Measurements from ENCODE around the gene ARAP2. TPM values are rescaled to one million over a fixed set of nuclear protein-coding genes. Genes with fewer than 3 reads are reported as not detected.

The ARAP2 gene
- total and polyA plus RNA-seq, 2 donors (not counting 3 experiments of a cell fraction or from before 2014, with no cell fraction given) = not detected

- TF ChIP-seq EZH2 (IDR thresholded peaks at IDR 0.05; ENCODE audit: borderline replicate concordance, low read depth, low read length, severe bottlenecking) (no peak), MYC (IDR thresholded peaks at IDR 0.05; ENCODE audit: low read depth, low read length) (no peak), POLR2AphosphoS5 (IDR thresholded peaks at IDR 0.05; ENCODE audit: insufficient read depth, low read depth, low read length) (no peak), POLR2A (IDR thresholded peaks at IDR 0.05; ENCODE audit: low read depth, low read length) (no peak), MAX (IDR thresholded peaks at IDR 0.05; ENCODE audit: insufficient read depth, insufficient read length) (no peak), FOS (IDR thresholded peaks at IDR 0.05; ENCODE audit: borderline replicate concordance, insufficient read depth, low read length) (no peak), GATA2 (IDR thresholded peaks at IDR 0.05; ENCODE audit: insufficient read depth, insufficient read length, low read depth, low read length) (no peak), JUN (IDR thresholded peaks at IDR 0.05; ENCODE audit: borderline replicate concordance, insufficient read depth, insufficient read length, low read depth) (no peak)
- TF ChIP-seq, protein P1, sequence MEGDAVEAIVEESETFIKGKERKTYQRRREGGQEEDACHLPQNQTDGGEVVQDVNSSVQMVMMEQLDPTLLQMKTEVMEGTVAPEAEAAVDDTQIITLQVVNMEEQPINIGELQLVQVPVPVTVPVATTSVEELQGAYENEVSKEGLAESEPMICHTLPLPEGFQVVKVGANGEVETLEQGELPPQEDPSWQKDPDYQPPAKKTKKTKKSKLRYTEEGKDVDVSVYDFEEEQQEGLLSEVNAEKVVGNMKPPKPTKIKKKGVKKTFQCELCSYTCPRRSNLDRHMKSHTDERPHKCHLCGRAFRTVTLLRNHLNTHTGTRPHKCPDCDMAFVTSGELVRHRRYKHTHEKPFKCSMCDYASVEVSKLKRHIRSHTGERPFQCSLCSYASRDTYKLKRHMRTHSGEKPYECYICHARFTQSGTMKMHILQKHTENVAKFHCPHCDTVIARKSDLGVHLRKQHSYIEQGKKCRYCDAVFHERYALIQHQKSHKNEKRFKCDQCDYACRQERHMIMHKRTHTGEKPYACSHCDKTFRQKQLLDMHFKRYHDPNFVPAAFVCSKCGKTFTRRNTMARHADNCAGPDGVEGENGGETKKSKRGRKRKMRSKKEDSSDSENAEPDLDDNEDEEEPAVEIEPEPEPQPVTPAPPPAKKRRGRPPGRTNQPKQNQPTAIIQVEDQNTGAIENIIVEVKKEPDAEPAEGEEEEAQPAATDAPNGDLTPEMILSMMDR (IDR thresholded peaks at IDR 0.05; ENCODE audit: extremely low read depth in 1 of 2, insufficient read depth in 1 of 2, low read depth in 1 of 2, low read length in 2 of 2) = no peak
- dilution Hi-C loops (cut with MboI; ENCODE audit: extremely low pct_ligation_motif_present, low sequenced_read_pairs) = no loop called here
- intact Hi-C loops (cut with micrococcal nuclease) = no loop called here
Measured at GRCh38 chr4:36197501-36197900, 46.8 kb downstream of the ARAP2 start.

More at GRCh38 chr4:36197501-36197900, 46.8 kb downstream of the ARAP2 start:
- no peaks in the 10 kb centered on the region for H3K4me1 ChIP-seq (ENCODE audit: control insufficient read depth, extremely low read depth, insufficient read depth, low read length)
- no peak overlapping the region for H3K27ac ChIP-seq (ENCODE audit: insufficient read depth, low read depth, low read length)
- no peaks in the 10 kb centered on the region for H3K27me3 ChIP-seq (ENCODE audit: control insufficient read depth in 2 of 2, insufficient read depth in 2 of 2, low read length in 2 of 2)
- no peaks in the 10 kb centered on the region for H3K36me3 ChIP-seq (ENCODE audit: control insufficient read depth in 2 of 2, extremely low read depth in 1 of 2, insufficient read depth in 2 of 2, low read length in 2 of 2)
- H3K4me2 ChIP-seq (ENCODE audit: insufficient read depth, low read length) = no peak overlapping the region
- H3K4me3 ChIP-seq (replicated peaks in 1 of 3; ENCODE audit: insufficient read depth in 1 of 3, low read depth in 1 of 3, low read length in 3 of 3) = no peak overlapping the region
- ChIA-PET CTCF (no interaction called here), POLR2A (no interaction called here)
- no peak for FAIRE-seq
- no peak overlapping the region for H2AFZ ChIP-seq (ENCODE audit: low read depth, low read length)
- H3K9me1 ChIP-seq (replicated peaks; ENCODE audit: control insufficient read depth, extremely low read depth, insufficient read depth, low read length) = no peaks in the 10 kb centered on the region
- BruUV-seq (replicated peaks) = no TSS peak
- no peak overlapping the region for H3K9ac ChIP-seq (replicated peaks; ENCODE audit: extremely low read depth, insufficient read depth, low read length)
- no peaks in the 10 kb centered on the region for H3K79me2 ChIP-seq (ENCODE audit: control insufficient read depth, insufficient read depth, low read length)
- DNase-seq (ENCODE audit: low read depth, low spot score) = no peak
- no peaks in the 10 kb centered on the region for H3K9me3 ChIP-seq (replicated peaks; ENCODE audit: control insufficient read depth, insufficient read depth, low read length)
- no peaks in the 10 kb centered on the region for H4K20me1 ChIP-seq (replicated peaks; ENCODE audit: control insufficient read depth, extremely low read depth, insufficient read depth, low read length)

All from endothelial cell of umbilical vein (primary cell).